NT2/D1 (cell line): ENCODE results near the gene MBP.
A peak's percentile ranks its signal among the peaks of the same experiment; 100 is the strongest.

ENCODE experiments used
- DNase-seq: peaks from one replicate; pipeline ENCODE4 v3.0.0-alpha.2; 2011; ENCODE audit warnings: low read depth, low spot score
- H3K27me3 ChIP-seq: 2 replicates; pipeline ENCODE4 v1.6.0; 2011; ENCODE audit warnings: mild to moderate bottlenecking; ENCODE audit not compliant: insufficient read length, insufficient read depth
- H3K36me3 ChIP-seq: 2 replicates; pipeline ENCODE4 v1.6.1; 2011; ENCODE audit warnings: mild to moderate bottlenecking, low read length, mixed read lengths; ENCODE audit not compliant: insufficient read depth, insufficient read length
- H3K4me1 ChIP-seq: 2 replicates; pipeline ENCODE4 v1.5.1; 2011; ENCODE audit not compliant: insufficient read depth, insufficient read length
- H3K4me3 ChIP-seq: 2 replicates; pipeline ENCODE4 v1.5.1; 2011; ENCODE audit warnings: low read depth; ENCODE audit not compliant: insufficient read length
- H3K9ac ChIP-seq: 2 replicates; pipeline ENCODE4 v1.6.0; 2011; ENCODE audit warnings: low read depth; ENCODE audit not compliant: insufficient read length
- H3K9me3 ChIP-seq: 2 replicates; pipeline ENCODE4 v1.5.1; 2011; ENCODE audit warnings: mild to moderate bottlenecking, low read length; ENCODE audit not compliant: insufficient read depth
- SUZ12 ChIP-seq: IDR thresholded peaks from 2 replicates; pipeline ENCODE4 v1.6.1; 2011; ENCODE audit not compliant: insufficient read length, insufficient read depth; ENCODE audit errors: extremely low read depth
- YY1 ChIP-seq: IDR thresholded peaks from 2 replicates; pipeline ENCODE4 v1.6.1; 2011; ENCODE audit not compliant: insufficient read length, insufficient read depth
- ZNF274 ChIP-seq: IDR thresholded peaks from 2 replicates; pipeline ENCODE4 v1.6.1; 2011; ENCODE audit warnings: mild to moderate bottlenecking, low read depth, low read length

Gene MBP

DNA sequence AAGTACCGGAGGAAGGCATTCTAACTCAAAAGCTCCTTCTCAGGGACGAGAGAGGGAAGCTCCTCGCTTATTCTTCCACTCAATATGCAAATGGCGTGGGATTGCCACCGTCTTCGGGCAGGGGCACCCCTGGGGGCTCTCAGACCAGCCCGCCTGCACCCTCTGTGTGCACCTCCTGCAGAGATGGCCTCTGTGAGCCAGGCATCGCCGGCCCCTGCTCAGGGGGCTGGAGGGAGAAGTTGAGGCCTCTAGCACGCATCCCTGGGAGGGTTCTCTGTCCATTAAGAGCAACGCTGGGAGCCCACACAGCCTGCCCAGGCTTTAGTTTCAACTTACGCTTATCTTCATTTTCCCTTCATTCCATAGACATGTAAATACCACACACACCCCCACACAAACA lies 125.3 kb downstream of the MBP start:
- Histone ChIP-seq H3K9ac (peak overlapping the region; percentile 28), H3K4me3 (peak overlapping the region; percentile 6), H3K4me1 (peaks cover 2% of the 10 kb centered on the region), H3K36me3 (no peaks in the 10 kb centered on the region), H3K9me3 (no peaks in the 10 kb centered on the region), H3K27me3 (no peaks in the 10 kb centered on the region)
- no peak for TF ChIP-seq SUZ12
- no peak for TF ChIP-seq YY1
- no peak for TF ChIP-seq ZNF274
- no peak for DNase-seq

- Histone ChIP-seq H3K4me3 (no peak overlapping the region), H3K36me3 (no peaks in the 10 kb centered on the region), H3K9me3 (no peaks in the 10 kb centered on the region), H3K9ac (peak overlapping the region; percentile 15), H3K27me3 (no peaks in the 10 kb centered on the region), H3K4me1 (peaks cover 2% of the 10 kb centered on the region)
- peak; percentile 16 for DNase-seq
- TF ChIP-seq ZNF274 (no peak), SUZ12 (no peak), YY1 (no peak)
These were observed 126.0 kb downstream of the MBP start for GRCh38 chr18:77006305-77007175.

DNA sequence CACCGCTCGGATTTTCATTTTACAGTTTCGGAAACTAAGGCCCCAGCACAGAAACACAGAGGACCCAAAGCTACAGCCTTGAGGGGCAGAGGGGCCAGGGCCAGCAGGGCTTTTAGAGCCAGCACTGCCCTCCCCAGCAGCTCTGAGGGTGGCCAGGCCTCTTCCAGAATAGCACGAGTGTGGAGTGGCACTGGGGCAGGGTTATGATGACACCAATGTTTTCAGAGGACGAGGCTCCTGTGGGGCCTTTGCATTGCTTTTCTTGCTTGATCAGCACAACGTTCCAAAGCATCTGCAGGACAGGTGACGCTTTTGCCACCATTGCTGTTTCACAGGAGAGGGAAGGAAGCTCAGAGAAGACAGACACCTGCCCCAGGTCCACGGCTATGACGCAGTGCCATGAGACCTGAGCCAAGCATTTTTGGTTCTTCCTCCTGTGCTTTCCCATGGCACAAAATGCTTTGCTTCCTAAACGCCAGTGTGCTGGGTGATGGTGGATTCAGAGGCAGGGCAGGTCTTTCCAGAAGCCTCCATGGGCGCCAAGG lies 126.9 kb downstream of the MBP start:
- Histone ChIP-seq H3K9ac (no peak overlapping the region), H3K27me3 (no peaks in the 10 kb centered on the region), H3K4me3 (no peak overlapping the region), H3K9me3 (no peaks in the 10 kb centered on the region), H3K36me3 (no peaks in the 10 kb centered on the region), H3K4me1 (peaks cover 2% of the 10 kb centered on the region)
- TF ChIP-seq SUZ12 (no peak), ZNF274 (no peak), YY1 (no peak)
- DNase-seq, result no peak

DNA sequence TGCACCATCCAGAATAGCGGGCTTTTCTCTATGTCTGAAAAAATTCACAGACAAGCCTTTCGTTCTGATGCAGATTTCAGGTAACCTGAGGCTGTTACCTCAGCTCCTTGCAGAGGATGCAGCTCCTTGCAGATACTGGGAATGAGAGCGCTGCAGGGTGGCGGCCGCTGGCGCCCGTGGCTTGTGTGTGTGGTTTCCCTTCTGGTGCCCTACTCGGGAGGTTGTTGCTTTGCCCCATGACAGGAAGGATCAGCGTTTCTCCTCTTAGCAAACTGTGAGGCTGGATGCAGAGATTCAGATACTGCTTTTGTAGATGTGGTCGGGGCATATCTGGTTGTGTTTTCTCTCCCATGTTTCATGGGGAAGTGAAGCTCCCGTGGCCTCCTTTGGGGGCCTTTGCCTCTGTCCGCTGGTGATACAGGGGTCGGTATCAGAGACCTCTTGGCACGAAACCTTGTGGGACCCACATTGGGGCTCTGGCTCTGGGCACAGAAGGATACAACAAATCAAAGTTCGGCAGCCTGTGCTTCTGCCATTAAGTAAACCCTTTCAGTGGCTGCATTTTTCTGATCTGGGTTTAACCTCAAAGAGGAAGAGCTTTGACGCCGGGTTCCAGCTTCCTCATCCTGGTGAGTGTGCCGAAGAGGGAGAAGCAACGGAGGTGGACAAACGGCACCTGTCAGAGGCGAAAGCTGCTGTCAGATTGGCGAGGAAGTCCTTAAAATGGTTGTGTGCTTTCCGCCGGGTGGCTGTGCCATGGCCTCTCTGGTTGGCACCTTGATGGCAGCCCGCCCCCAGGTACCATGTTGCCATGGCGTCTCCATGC lies 127.8 kb downstream of the MBP start:
- Histone ChIP-seq H3K4me1 (peaks cover 2% of the 10 kb centered on the region), H3K9me3 (no peaks in the 10 kb centered on the region), H3K27me3 (no peaks in the 10 kb centered on the region), H3K36me3 (no peaks in the 10 kb centered on the region), H3K4me3 (no peak overlapping the region), H3K9ac (no peak overlapping the region)
- DNase-seq, result no peak
- TF ChIP-seq YY1, result no peak
- TF ChIP-seq ZNF274, result no peak
- TF ChIP-seq SUZ12, result no peak

GRCh38 chr18:77003316-77003715 lies 129.3 kb downstream of the MBP start:
- H3K27me3 ChIP-seq, result no peaks in the 10 kb centered on the region
- H3K4me3 ChIP-seq, result no peak overlapping the region
- no peak for DNase-seq
- no peaks in the 10 kb centered on the region for H3K9me3 ChIP-seq
- peaks cover 2% of the 10 kb centered on the region for H3K4me1 ChIP-seq
- TF ChIP-seq SUZ12 (no peak), YY1 (no peak), ZNF274 (no peak)
- no peak overlapping the region for H3K9ac ChIP-seq
- H3K36me3 ChIP-seq, result no peaks in the 10 kb centered on the region

DNA sequence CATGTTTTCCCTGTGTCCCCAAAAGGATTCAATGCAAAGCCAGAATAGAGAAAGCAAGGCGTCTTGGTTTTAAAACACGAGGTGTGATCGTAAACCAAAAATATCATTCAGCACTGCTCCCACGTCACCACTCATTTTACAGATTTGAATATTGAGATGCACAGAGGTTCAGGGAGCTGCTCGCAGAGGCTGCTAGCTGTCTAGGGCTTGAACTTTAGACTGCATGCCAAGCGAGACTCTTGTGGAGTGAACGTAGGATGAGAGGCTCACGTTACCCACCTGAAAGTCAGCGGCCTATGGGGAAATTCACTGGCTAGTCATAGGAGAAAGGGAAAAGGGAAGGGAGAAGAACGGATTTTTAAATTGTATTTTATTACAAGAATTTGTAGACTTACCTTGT lies 130.1 kb downstream of the MBP start:
- H3K4me3 ChIP-seq, result no peak overlapping the region
- no peak for DNase-seq
- TF ChIP-seq YY1 (no peak), ZNF274 (no peak), SUZ12 (no peak)

GRCh38 chr18:77001979-77002378 lies 130.6 kb downstream of the MBP start:
- no peaks in the 10 kb centered on the region for H3K4me1 ChIP-seq
- no peaks in the 10 kb centered on the region for H3K27me3 ChIP-seq
- H3K36me3 ChIP-seq, result no peaks in the 10 kb centered on the region
- no peaks in the 10 kb centered on the region for H3K9me3 ChIP-seq
- no peak overlapping the region for H3K4me3 ChIP-seq
- no peak for DNase-seq
- no peak overlapping the region for H3K9ac ChIP-seq
- no peak for TF ChIP-seq YY1
- TF ChIP-seq SUZ12, result no peak
- no peak for TF ChIP-seq ZNF274

More for the DNA sequence above, 130.1 kb downstream of the MBP start:
- Histone ChIP-seq H3K9ac (no peak overlapping the region), H3K4me1 (peaks cover under 1% of the 10 kb centered on the region), H3K36me3 (no peaks in the 10 kb centered on the region), H3K9me3 (no peaks in the 10 kb centered on the region), H3K27me3 (no peaks in the 10 kb centered on the region)
